HG03460 (cell line): ENCODE measurements around the gene ARID3C.

Experiments used
- ATAC-seq: cut with Tn5 transposase; IDR thresholded peaks from one replicate; pipeline ENCODE4 v1.9.1; 2021; ENCODE audit not compliant: unreplicated experiment

ARID3C gene

GRCh38 chr9:34630402-34631154 lies 1.7 kb upstream of the ARID3C start:
- no peak for ATAC-seq

- ATAC-seq = no peak
Observed at GRCh38 chr9:34629491-34629808, 584 bp upstream of the ARID3C start.

GRCh38 chr9:34627716-34628655 lies 880 bp downstream of the ARID3C start:
- ATAC-seq = no peak

DNA sequence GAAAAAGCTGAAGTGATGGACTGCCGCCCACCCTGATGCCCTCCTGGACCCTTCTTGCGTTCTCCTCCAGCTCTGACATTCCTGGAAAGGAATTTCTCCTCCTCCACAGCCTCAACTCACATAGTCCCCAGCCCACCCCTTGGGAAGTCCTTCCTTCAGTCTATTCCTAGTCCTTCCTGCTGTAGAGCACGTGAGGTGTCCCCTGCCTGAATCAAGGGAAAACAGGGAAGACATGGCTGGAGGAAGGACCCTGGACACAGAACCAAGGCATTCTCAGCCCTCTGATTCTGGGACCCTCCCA lies 3.7 kb downstream of the ARID3C start:
- ATAC-seq = no peak

- ATAC-seq = no peak
Observed at GRCh38 chr9:34624475-34625185, 4.2 kb downstream of the ARID3C start.

DNA sequence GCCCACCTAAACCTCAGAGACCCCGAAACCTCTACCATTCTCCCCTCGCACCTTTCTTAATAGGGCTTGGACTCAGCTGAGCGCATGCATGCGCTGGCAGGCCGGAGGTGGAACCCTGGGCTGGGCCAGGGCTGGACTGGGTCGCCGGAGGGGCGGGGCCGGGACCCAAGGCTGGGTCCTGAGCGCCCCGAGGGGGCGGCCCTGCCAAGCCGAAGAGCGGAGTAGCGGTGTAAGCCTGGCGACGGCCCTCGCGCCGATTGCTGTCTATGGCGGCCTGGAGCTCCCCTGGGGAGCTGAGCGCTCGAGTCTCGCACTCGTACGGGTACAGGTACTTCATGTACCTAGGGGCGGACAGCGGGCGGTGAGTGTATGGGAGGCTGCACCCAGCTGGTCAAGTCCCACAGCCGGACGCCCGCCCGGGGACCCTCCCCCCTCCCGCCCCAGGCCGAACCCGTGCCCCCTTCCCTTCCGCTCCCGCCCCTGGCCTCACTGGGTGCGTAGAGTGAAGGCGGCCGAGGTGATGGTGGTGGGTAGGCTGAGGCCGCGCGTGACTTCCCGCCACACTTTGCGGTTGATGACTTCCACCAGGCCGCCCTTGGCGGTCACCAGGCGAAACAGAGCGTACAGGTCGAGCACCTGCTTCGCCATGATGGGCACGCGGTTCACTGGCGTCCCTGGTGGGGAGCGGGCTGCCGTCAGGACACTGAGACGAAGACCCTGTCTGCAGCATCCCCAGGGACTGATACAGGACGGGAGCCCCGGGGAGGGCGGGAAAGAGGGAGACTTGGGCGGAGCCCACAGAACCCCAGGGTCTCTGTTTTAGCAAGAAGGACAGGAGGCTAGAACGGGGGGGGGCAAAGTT lies 5.3 kb downstream of the ARID3C start:
- ATAC-seq = no peak

DNA sequence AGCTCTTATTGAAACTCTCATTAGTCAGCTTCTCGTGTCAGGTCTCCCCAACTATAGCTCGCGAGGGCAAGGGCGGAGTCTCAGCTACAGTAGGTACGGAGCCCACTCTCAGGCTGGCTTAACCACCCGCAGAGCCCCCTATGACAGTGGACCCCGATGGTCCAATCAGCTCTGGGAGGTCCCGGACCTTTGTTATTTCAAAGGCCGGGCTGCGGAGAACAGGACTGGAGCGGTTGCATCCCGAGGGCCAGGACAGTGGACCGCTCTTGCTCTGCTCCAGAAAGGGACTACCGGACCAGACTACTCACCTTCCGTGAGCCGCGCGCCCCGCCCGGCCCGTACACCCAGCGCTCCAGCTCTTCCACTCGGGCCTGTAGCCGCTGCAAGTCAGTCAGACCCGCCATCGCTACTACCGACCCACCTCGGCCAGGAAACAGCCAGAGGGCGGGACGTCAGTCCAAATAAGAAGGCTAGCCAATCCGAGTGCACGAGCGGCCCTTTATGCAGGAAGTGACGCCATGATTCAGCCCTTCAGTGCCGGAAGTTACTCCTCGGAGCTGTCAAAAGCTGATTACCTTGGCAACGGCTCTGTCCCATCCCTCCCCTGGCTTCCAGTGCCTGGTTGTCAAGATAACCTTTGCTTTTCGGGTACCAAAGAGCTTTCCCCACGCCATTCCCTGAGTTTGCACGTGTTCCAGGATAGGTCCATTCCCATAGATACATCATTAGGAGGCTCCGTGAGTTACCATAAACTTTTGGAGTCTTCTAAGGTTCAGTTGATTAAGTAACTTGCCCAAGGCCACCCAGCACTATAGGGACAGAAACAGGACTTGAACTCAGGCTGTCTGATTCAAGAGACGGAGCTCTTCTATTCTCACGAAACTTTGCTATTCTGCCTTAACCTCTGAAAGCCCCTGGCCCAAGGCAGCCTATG lies 8.5 kb downstream of the ARID3C start, which contains the start of gene DCTN3:
TSS of gene DCTN3 (minus strand) at position 435 of the 934 bp plus-strand sequence. CDS start at position 404, 31 bp downstream.
- peak; percentile 99 for ATAC-seq

DNA sequence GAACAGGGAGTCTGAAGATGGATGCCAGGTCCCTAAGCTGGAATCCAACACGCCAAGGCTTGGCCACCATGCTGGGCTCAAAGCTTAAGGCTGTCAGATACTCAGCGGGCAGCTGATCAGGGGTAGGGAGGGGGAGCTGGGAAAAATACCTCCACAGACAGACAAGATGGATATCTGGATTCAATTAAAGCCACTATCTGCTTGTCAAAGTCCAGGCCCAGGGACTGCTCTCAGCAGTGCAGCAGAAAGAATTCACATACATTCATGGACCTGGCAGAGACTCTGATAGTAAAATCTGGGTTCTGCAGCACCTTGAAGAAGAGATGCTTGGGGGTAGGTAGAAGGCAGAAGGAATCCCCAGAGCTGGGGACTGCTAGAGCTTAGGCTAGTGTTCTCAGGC lies 13.7 kb downstream of the ARID3C start:
- no peak for ATAC-seq

GRCh38 chr9:34612788-34613390 lies 16.0 kb downstream of the ARID3C start:
- ATAC-seq = peak; percentile 43

- peak; percentile 76 for ATAC-seq
Observed at GRCh38 chr9:34611811-34612787, 16.8 kb downstream of the ARID3C start, which contains the start of gene RPP25L. RPP25L (minus strand) TSS chr9:34612097; CDS start chr9:34611296, 801 bp downstream.

DNA sequence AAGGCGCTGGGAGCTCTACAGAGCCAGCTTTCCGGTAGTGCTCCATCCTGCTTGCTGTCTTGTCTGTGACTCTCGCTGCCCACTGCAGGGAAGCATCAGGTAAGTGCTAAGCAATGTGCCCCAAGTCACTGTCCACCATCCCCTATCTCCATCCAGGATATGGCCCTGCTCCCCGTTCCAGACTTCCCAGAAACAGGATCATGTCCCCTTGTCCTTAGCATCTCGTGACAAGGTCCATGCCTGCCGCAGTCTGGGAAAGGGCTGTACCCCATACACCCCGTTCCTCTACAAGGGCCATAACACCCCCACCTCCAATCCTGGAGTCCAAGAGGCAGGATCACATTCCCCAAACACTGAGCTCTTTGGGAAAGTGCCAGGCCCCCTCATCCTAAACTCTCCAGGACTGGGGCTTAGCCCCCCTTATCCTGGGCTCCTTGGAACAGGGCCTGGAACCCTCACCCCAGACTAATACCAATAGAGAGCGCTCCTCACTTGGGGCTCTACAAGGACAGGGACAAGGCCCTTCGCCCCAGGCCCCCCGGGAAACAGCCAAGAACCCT lies 17.5 kb downstream of the ARID3C start:
- no peak for ATAC-seq

DNA sequence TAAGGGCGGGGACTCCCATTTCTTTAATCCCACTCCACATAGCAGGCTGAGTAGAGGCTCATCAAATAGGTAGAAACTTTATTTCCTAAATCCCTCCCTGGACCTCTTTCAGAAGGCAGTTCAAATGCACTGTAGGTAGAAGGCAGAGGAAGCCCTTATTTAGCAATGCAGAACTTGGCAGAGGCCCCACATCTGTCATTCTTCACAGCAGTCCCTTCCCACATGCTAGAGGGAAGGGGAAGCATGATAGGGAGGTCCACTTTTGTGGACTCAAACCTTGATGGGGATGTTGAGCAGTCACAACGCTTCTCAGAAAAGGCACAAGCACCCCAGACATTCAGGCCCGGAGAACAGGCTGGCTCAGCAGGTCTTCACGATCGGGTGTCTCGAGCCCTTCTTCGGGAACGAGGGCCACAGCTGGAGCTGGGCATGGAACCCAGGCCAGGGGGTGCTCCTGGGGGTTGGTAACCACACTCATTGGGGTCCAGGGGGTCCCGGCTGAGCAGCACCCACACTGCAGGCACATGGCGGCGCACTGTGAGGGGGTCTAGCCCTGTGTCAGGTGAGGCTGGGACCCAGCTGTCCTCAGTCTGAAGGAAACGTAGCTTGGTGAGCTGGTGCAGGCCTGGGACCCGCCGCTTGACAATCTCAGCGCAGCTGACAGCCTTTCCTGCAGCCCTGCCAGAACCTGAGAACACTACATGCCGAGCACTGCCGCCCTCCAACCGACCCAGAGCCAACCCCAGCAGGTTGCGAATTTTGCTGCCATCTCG lies 18.2 kb downstream of the ARID3C start:
- no peak for ATAC-seq

DNA sequence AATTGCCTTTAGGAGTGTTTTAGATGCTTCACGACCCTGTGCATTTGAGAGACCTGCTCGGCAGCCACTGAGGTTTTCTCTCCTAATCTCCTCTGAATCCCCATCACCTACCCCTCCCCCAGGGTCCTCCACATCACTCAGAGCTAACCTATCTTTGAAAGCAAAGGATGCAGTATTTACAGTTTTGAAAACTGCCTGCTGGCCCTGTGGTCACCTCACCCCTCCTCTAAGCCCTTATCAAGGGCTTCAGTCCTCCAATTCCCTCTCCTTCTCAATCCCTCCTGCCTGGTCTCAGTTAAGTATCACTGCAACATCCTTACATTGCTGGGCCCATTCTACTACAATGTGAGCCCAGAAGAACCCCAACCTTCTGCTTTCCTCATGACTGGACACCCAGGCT lies 21.5 kb downstream of the ARID3C start:
- no peak for ATAC-seq

DNA sequence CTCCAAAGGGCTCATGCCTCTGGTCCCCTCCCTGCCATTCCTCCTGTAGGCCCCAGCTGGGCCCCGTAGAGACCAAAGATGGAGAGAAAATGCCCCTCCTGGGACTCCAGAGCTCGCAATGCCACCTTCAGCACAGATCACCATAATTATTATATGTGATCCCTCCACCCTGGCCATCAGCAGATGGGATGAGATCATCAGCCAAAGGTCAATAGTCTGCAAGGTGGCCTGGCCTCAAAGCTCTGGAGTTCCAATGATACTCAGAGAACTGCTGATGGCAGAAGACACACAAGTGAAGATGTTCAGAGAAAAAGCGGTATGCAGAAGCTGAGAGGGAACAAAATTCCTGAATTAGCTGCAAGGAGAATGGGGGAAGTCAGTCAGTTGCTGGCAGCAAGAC lies 22.0 kb downstream of the ARID3C start:
- no peak for ATAC-seq

- ATAC-seq = no peak
Observed at GRCh38 chr9:34606190-34606589, 22.7 kb downstream of the ARID3C start.

- no peak for ATAC-seq
Observed at GRCh38 chr9:34603610-34604231, 25.1 kb downstream of the ARID3C start.
